Smooth muscle cell (in vitro differentiated cells): ENCODE data around the gene RRM2. TPM values are rescaled to one million over a fixed set of nuclear protein-coding genes. Genes with fewer than 3 reads are reported as not detected.

Source experiments
- DNase-seq: peaks from one replicate; lab custom pipeline; 2025; ENCODE audit not compliant: unreplicated experiment; lab: John Stamatoyannopoulos, UW
- H2AFZ ChIP-seq: fragments of 200-600 bp; sonication (generic); 2 replicates; pipeline ENCODE4 v1.6.0; 2016; ENCODE audit warnings: antibody characterized with exemption, low read depth, mild to moderate bottlenecking
- H3F3A ChIP-seq: fragments of 200-600 bp; sonication (generic); 2 replicates; pipeline ENCODE4 v1.6.0; 2017; ENCODE audit warnings: antibody characterized with exemption, low read depth
- H3K27ac ChIP-seq: fragments of 200-600 bp; sonication (generic); 2 replicates; pipeline ENCODE4 v1.5.1; 2016; ENCODE audit warnings: low read depth, mild to moderate bottlenecking
- H3K27me3 ChIP-seq: fragments of 200-600 bp; sonication (generic); 2 replicates; pipeline ENCODE4 v1.6.1; 2016; ENCODE audit warnings: low read depth, mild to moderate bottlenecking
- H3K36me3 ChIP-seq: fragments of 200-600 bp; sonication (generic); 2 replicates; pipeline ENCODE4 v1.5.1; 2016; ENCODE audit warnings: low read depth
- H3K4me1 ChIP-seq: fragments of 200-600 bp; sonication (generic); 2 replicates; pipeline ENCODE4 v1.5.1; 2016; ENCODE audit warnings: low read depth
- H3K4me2 ChIP-seq: fragments of 200-600 bp; sonication (generic); 2 replicates; pipeline ENCODE4 v1.6.0; 2016; ENCODE audit warnings: mild to moderate bottlenecking
- H3K4me3 ChIP-seq: fragments of 200-600 bp; sonication (generic); 2 replicates; pipeline ENCODE4 v1.5.1; 2016; ENCODE audit warnings: mild to moderate bottlenecking
- H3K79me2 ChIP-seq: fragments of 200-600 bp; sonication (generic); 2 replicates; pipeline ENCODE4 v1.6.0; 2016; ENCODE audit warnings: low read depth, mild to moderate bottlenecking
- H3K9ac ChIP-seq: fragments of 200-600 bp; sonication (generic); 2 replicates; pipeline ENCODE4 v1.6.0; 2016; ENCODE audit warnings: low read depth
- H3K9me3 ChIP-seq: fragments of 200-600 bp; sonication (generic); replicated peaks from 2 replicates; pipeline ENCODE4 v1.5.1; 2016; ENCODE audit warnings: low read depth
- H4K20me1 ChIP-seq: fragments of 200-600 bp; sonication (generic); 2 replicates; pipeline ENCODE4 v1.6.0; 2016; ENCODE audit warnings: low read depth
- WGBS: methylation state at CpG from one replicate; pipeline ENCODE4 v1.1.7; 2016; ENCODE audit warnings: low lambda C conversion rate; 5-methylcytosine and 5-hydroxymethylcytosine counted together
- polyA plus RNA-seq: library from polyadenylated mRNA; unstranded; fragments of >200 nt; fragmentation: Nextera tagmentation; extraction: Ambion mirVana; gene quantifications from 2 replicates; pipeline ENCODE4 v1.2.1, GENCODE V29; 2016
- total RNA-seq: library from RNA; depleted of rRNA; stranded (reverse); fragments of >200 nt; gene quantifications from 2 replicates; pipeline ENCODE4 v1.2.3, GENCODE V29; 2014
- TF ChIP-seq, protein P1 (sequence below): fragments of 200-600 bp; sonication (generic); IDR thresholded peaks from 2 replicates; pipeline ENCODE4 v1.5.1; 2017; ENCODE audit warnings: borderline replicate concordance, mild to moderate bottlenecking, antibody characterized with exemption; ENCODE audit not compliant: insufficient read depth, poor library complexity, severe bottlenecking

Gene RRM2
- total and polyA plus RNA-seq, 2 experiments from 2014 or later = 22.7 to 102 TPM

DNA sequence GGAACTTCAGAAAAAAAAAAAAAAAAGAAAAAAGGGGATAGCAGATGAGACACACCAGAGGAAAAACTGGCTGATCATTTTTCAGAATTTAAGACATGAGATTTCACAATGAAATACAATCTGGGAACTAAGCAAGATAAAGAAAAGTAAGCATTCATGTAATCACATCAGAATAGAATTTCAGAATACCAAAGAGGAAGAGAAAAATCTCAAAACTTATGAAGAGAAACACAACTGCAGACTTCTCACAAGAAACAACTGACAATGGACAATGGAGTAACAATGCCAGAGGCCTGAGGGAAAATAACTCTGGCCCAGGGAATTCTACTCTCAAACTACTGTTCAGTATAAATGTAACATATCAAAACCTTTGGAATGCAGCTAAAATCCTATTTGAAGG is 13.2 kb upstream of the RRM2 start:
- Histone ChIP-seq H3K79me2 (no peaks in the 10 kb centered on the region), H3K27ac (no peak overlapping the region), H3K27me3 (no peaks in the 10 kb centered on the region), H3K4me2 (no peak overlapping the region), H3K4me1 (no peaks in the 10 kb centered on the region), H4K20me1 (no peaks in the 10 kb centered on the region), H3K9ac (no peak overlapping the region), H3K9me3 (no peaks in the 10 kb centered on the region), H2AFZ (no peak overlapping the region), H3K36me3 (no peaks in the 10 kb centered on the region), H3F3A (no peaks in the 10 kb centered on the region), H3K4me3 (no peak overlapping the region)
- DNase-seq = no peak
- TF ChIP-seq, protein P1, sequence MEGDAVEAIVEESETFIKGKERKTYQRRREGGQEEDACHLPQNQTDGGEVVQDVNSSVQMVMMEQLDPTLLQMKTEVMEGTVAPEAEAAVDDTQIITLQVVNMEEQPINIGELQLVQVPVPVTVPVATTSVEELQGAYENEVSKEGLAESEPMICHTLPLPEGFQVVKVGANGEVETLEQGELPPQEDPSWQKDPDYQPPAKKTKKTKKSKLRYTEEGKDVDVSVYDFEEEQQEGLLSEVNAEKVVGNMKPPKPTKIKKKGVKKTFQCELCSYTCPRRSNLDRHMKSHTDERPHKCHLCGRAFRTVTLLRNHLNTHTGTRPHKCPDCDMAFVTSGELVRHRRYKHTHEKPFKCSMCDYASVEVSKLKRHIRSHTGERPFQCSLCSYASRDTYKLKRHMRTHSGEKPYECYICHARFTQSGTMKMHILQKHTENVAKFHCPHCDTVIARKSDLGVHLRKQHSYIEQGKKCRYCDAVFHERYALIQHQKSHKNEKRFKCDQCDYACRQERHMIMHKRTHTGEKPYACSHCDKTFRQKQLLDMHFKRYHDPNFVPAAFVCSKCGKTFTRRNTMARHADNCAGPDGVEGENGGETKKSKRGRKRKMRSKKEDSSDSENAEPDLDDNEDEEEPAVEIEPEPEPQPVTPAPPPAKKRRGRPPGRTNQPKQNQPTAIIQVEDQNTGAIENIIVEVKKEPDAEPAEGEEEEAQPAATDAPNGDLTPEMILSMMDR = no peak

DNA sequence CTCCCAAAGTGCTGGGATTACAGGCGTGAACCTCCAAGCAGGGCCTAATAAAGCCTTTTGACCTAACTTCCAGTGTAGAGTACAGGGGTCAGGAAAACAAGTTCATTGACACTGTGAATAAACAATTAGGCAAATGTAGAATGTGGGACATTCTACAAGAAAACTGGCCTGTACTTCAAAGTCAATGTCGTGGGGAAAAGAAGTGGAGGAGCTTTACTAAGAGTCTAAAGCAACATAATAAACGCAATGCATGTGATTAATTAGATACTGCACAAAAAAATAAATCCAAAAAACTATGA is 3.6 kb upstream of the RRM2 start:
- H3K27ac ChIP-seq = no peak overlapping the region
- 98% methylated on average over 3 of the region's 3 CpGs for WGBS
- TF ChIP-seq, protein P1 = no peak
- H3F3A ChIP-seq = peaks cover 6% of the 10 kb centered on the region
- peaks cover 10% of the 10 kb centered on the region for H3K4me1 ChIP-seq
- no peak for DNase-seq
- no peaks in the 10 kb centered on the region for H4K20me1 ChIP-seq
- H3K27me3 ChIP-seq = no peaks in the 10 kb centered on the region
- H3K79me2 ChIP-seq = peaks cover 5% of the 10 kb centered on the region
- no peak overlapping the region for H3K9ac ChIP-seq
- H3K4me3 ChIP-seq = no peak overlapping the region
- no peaks in the 10 kb centered on the region for H3K9me3 ChIP-seq
- H2AFZ ChIP-seq = no peak overlapping the region
- H3K4me2 ChIP-seq = no peak overlapping the region
- no peaks in the 10 kb centered on the region for H3K36me3 ChIP-seq

DNA sequence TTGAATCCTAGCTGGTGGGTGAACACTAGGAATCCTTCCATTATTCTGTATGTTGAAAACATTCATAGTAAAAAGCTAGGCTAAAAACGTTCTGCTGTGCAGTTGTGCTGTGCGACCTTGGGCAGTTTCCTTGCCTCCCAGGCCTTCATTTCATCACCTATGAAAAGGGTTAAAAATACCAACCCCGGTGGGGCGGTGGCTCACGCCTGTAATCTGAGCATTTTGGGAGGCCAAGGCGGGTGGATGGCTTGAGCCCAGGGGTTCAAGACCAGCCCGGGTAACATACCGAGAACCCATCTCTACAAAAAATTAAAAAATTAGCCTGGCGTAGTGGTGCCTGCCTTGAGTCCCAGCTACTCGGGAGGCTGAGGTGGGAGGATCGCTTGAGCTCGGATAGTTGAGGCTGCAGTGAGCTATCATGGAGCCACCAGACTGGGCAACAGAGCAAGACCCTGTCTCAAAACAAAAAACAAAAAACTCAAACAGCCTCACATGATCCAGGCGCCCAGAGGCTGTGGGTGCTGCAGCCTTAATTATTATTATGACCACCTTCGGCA is 2.9 kb upstream of the RRM2 start:
- no peaks in the 10 kb centered on the region for H3K36me3 ChIP-seq
- H3K27ac ChIP-seq = peak overlapping the region; percentile 41
- peaks cover 6% of the 10 kb centered on the region for H3F3A ChIP-seq
- H4K20me1 ChIP-seq = no peaks in the 10 kb centered on the region
- H3K4me3 ChIP-seq = peak overlapping the region; percentile 64
- 85% methylated on average over 14 of the region's 14 CpGs for WGBS
- peaks cover 15% of the 10 kb centered on the region for H3K4me1 ChIP-seq
- H3K9ac ChIP-seq = no peak overlapping the region
- H3K9me3 ChIP-seq = no peaks in the 10 kb centered on the region
- TF ChIP-seq, protein P1 = no peak
- H2AFZ ChIP-seq = peak overlapping the region; percentile 20
- peak overlapping the region; percentile 99 for H3K4me2 ChIP-seq
- H3K79me2 ChIP-seq = peaks cover 5% of the 10 kb centered on the region
- DNase-seq = no peak
- no peaks in the 10 kb centered on the region for H3K27me3 ChIP-seq

DNA sequence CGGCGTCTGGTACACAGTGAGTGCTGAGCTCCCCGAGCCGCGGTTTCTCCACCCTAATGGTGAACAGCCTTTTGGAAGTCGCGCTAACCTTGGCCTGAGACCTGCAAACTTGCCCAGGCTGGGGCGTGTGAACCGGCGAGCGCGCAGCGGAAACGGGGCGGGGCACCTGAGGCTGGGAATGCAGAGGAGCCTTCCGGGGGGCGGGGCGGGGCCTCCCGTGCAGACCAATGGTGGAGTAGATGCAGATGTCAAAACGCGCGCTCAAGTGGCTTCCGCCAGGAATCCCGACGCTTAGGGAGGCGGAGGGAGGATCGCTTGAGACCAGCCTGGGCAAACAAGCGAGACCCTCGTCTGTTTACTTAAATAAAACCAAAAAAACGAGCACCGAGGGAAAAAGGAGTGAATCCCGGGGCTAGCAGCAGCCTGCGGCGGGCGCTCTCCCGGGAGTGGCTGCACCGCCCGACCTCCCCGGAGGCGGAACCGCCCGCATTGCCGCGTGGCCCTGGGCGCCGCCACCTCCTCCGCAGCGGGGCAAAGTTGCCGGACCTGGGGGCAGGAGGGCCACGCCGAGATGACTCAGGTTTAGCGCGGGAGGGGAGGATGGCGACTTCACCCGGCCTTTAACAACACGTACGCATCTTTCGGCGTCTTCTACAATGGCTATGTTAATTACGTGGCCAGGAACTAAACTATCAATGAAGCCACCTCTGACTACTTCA is 2.2 kb upstream of the RRM2 start:
- Histone ChIP-seq H3K27ac (peak overlapping the region; percentile 41), H4K20me1 (no peaks in the 10 kb centered on the region), H3F3A (peaks cover 6% of the 10 kb centered on the region), H2AFZ (peak overlapping the region; percentile 20), H3K27me3 (no peaks in the 10 kb centered on the region), H3K79me2 (peaks cover 5% of the 10 kb centered on the region), H3K36me3 (no peaks in the 10 kb centered on the region), H3K4me3 (peak overlapping the region; percentile 64), H3K9me3 (no peaks in the 10 kb centered on the region), H3K4me2 (peak overlapping the region; percentile 99), H3K4me1 (peaks cover 21% of the 10 kb centered on the region), H3K9ac (peak overlapping the region; percentile 12)
- TF ChIP-seq, protein P1 = no peak
- WGBS = 2% methylated on average over 50 of the region's 60 CpGs
- DNase-seq = peak; percentile 72
